Measurements from ENCODE around the gene NRCAM. TPM values are rescaled to one million over a fixed set of nuclear protein-coding genes. Genes with fewer than 3 reads are reported as not detected.

NRCAM gene
- polyA plus RNA-seq, 3 donors: not detected

DNA sequence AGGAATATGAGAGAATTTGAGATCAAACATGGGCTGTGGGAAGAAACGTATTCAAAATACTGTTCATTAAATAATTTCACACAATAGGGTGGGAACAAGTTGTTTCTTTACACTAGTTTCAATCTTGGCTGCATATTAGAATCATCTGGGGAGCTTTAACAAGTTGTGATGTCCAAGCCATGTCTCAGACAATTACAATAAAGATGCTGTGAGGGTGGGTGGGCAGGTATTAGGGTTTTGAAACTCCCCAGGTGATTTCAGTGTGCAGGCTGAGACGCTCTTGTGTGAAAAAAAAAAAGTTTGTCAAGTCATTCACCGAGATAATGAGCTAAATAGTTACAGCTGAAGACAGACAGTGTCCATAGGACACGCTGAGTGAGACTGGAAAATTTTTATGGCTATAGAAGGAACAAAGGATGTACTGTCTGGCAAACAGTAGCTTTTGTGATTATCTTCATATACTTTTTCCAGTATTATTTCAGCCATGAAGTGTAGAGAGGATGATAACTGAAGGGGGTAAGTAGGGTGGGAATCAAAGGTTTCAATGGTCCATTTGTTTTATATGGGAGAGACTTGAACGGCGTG is 313.5 kb downstream of the NRCAM start:
- TF ChIP-seq CTCF (IDR thresholded peaks at IDR 0.05): no peak
- H3K36me3 Mint-ChIP-seq: no peaks in the 10 kb centered on the region
- peaks cover 0 to 2% of the 10 kb centered on the region in 2 donors for H3K27me3 ChIP-seq (ENCODE audit: control insufficient read depth in 2 of 2, insufficient read depth in 2 of 2, low read length in 2 of 2)

GRCh38 chr7:108142180-108142579 is 314.1 kb downstream of the NRCAM start:
- no peaks in the 10 kb centered on the region for H3K36me3 Mint-ChIP-seq
- no peak for DNase-seq
- no peaks in the 10 kb centered on the region for H3K4me1 ChIP-seq (ENCODE audit: control insufficient read depth in 1 of 2, insufficient read depth in 2 of 2, low read length in 2 of 2)
- intact Hi-C loops (cut with micrococcal nuclease): no loop called here
- no peak overlapping the region for H3K4me3 Mint-ChIP-seq
- H3K27ac Mint-ChIP-seq: no peak overlapping the region
- H3K9me3 Mint-ChIP-seq: peaks cover 0 to under 1% (median 0%) of the 10 kb centered on the region in 7 donors
- no peaks in the 10 kb centered on the region for H4K20me1 ChIP-seq (ENCODE audit: insufficient read depth, low read length)
- H3K27me3 Mint-ChIP-seq (ENCODE audit: low read depth in 3 of 3): peaks cover 0 to 3% (median 0%) of the 10 kb centered on the region in 3 donors
- H3K36me3 ChIP-seq (replicated peaks in 1 of 2; ENCODE audit: control insufficient read depth in 1 of 2, insufficient read depth in 2 of 2, low read length in 2 of 2): no peaks in the 10 kb centered on the region
- H3K4me1 Mint-ChIP-seq: no peaks in the 10 kb centered on the region
- H3K4me2 ChIP-seq (replicated peaks; ENCODE audit: extremely low read depth, low read length, poor library complexity, severe bottlenecking): no peak overlapping the region
- H3K27me3 ChIP-seq (ENCODE audit: control insufficient read depth in 2 of 2, insufficient read depth in 2 of 2, low read length in 2 of 2): peaks cover 0 to 2% of the 10 kb centered on the region in 2 donors
- no peak overlapping the region for H3K9ac ChIP-seq (ENCODE audit: insufficient read depth, low read length, poor library complexity, severe bottlenecking)
- TF ChIP-seq CTCF (IDR thresholded peaks at IDR 0.05): no peak
- WGBS (ENCODE audit: insufficient coverage): 88% methylated on average over 1 of the region's 4 CpGs
- H3K27ac ChIP-seq (ENCODE audit: low read depth in 1 of 2, low read length in 2 of 2): no peak overlapping the region
- no peaks in the 10 kb centered on the region for H3K79me2 ChIP-seq (ENCODE audit: insufficient read depth, low read length)
- no peak overlapping the region for H2AFZ ChIP-seq (ENCODE audit: insufficient read depth, low read depth, low read length, poor library complexity, severe bottlenecking)
- H3K9me3 ChIP-seq (replicated peaks in 1 of 2; ENCODE audit: control insufficient read depth in 1 of 2, insufficient read depth in 1 of 2, low read length in 2 of 2): no peaks in the 10 kb centered on the region
- H3K4me3 ChIP-seq (replicated peaks in 1 of 3; ENCODE audit: low read depth in 2 of 3, low read length in 3 of 3): no peak overlapping the region

More for the DNA sequence above, 313.5 kb downstream of the NRCAM start:
- 91% methylated on average over 4 of the region's 6 CpGs for WGBS (ENCODE audit: insufficient coverage)
- H4K20me1 ChIP-seq (ENCODE audit: insufficient read depth, low read length): no peaks in the 10 kb centered on the region
- H2AFZ ChIP-seq (ENCODE audit: insufficient read depth, low read depth, low read length, poor library complexity, severe bottlenecking): no peak overlapping the region
- no peak overlapping the region for H3K4me2 ChIP-seq (replicated peaks; ENCODE audit: extremely low read depth, low read length, poor library complexity, severe bottlenecking)
- Mint-ChIP-seq H3K4me1 (no peaks in the 10 kb centered on the region), H3K27ac (no peak overlapping the region), H3K4me3 (no peak overlapping the region), H3K27me3 (ENCODE audit: low read depth in 3 of 3) (peaks cover 0 to 3% (median 0%) of the 10 kb centered on the region in 3 donors), H3K9me3 (no peaks in the 10 kb centered on the region)
- no peak overlapping the region for H3K4me3 ChIP-seq (replicated peaks in 1 of 3; ENCODE audit: low read depth in 2 of 3, low read length in 3 of 3)
- H3K9me3 ChIP-seq (replicated peaks in 1 of 2; ENCODE audit: control insufficient read depth in 1 of 2, insufficient read depth in 1 of 2, low read length in 2 of 2): no peaks in the 10 kb centered on the region
- DNase-seq: no peak
- H3K36me3 ChIP-seq (replicated peaks in 1 of 2; ENCODE audit: control insufficient read depth in 1 of 2, insufficient read depth in 2 of 2, low read length in 2 of 2): no peaks in the 10 kb centered on the region
- H3K27ac ChIP-seq (ENCODE audit: low read depth in 1 of 2, low read length in 2 of 2): no peak overlapping the region
- H3K9ac ChIP-seq (ENCODE audit: insufficient read depth, low read length, poor library complexity, severe bottlenecking): no peak overlapping the region
- no peaks in the 10 kb centered on the region for H3K79me2 ChIP-seq (ENCODE audit: insufficient read depth, low read length)
- H3K4me1 ChIP-seq (ENCODE audit: control insufficient read depth in 1 of 2, insufficient read depth in 2 of 2, low read length in 2 of 2): no peaks in the 10 kb centered on the region
- intact Hi-C loops (cut with micrococcal nuclease): no loop called here

Data from CD14-positive monocyte (primary cell).